ENCODE results near the gene CBFA2T2.
"Not testable (repeated sequence)": the region's sequence is repeated elsewhere in the genome, so short reads cannot be mapped to it uniquely, and the experiment has no call there.

Gene CBFA2T2

DNA sequence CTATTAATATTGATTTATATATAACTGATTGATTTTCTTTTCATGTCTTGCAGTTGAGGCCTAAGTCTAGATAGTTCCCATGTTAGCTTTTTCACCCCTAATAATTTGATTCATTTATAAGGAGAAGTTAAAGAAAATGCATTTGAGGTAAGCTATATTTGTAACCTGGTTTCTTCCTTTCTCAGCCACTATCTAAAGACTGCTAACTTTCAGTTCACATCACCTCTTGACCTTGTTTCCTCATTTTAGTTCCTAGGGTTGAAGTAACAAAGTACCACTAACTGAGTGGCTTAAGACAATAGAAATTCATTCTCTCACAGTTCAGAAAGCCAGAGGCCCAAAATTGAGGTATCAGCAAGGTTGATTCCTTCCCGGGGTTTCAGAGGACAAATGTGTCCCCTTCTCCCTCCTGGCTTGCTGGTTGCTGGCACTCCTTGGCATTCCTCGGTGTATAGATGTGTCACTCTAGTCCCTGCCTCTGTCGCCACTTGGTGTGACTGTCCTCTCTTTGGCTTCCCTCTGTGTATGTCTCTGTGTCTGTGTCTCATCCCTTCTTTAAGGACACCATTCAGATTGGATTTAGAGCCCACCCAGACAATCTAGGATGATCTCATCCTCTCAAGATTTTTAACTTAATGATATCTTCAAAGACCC lies 116.3 kb downstream of the CBFA2T2 start:
- FAIRE-seq, result no peak
- no peak for DNase-seq (ENCODE audit: insufficient read length, low spot score)

- no peak for DNase-seq (ENCODE audit: insufficient read length, low spot score)
- no peak for FAIRE-seq
Observed at GRCh38 chr20:33609504-33609903, 119.6 kb downstream of the CBFA2T2 start.

GRCh38 chr20:33611106-33611505 lies 121.2 kb downstream of the CBFA2T2 start:
- DNase-seq (ENCODE audit: insufficient read length, low spot score), result no peak
- no peak for FAIRE-seq

- FAIRE-seq, result no peak
- no peak for DNase-seq (ENCODE audit: insufficient read length, low spot score)
Observed at GRCh38 chr20:33612001-33612400, 122.1 kb downstream of the CBFA2T2 start.

DNA sequence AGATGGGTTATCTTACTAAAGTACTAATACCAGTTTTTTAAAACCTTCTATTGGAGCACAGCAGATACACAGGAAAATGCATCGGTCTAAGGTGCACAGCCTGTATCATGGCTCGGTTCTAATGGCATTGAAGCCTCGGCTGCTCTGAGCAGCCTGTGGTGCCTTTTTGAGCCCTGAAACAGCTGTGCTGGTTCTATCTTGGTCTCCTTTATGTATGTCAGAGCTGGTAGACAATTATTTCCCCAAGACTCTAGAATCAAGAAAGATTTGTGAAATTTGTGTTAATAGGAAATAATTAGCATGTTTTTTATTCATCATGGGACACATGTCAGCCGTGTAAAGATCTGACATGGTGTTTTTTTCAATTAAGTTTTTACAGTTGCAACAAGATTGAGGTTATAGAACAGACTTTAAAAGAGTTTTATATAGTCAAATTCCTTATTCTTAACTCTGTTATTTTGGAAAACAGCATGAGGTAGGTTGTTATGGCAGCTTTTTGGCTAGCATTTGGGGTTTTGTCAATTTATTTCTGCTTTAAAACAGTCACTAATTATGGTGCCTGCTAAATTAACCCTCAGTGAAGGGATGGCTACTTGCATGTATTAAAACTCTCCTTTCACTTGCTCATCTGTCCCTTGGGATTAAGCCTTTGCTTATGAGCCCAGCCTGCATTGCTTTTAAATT lies 132.0 kb downstream of the CBFA2T2 start:
- no peak for FAIRE-seq
- DNase-seq (ENCODE audit: insufficient read length, low spot score), result no peak

DNA sequence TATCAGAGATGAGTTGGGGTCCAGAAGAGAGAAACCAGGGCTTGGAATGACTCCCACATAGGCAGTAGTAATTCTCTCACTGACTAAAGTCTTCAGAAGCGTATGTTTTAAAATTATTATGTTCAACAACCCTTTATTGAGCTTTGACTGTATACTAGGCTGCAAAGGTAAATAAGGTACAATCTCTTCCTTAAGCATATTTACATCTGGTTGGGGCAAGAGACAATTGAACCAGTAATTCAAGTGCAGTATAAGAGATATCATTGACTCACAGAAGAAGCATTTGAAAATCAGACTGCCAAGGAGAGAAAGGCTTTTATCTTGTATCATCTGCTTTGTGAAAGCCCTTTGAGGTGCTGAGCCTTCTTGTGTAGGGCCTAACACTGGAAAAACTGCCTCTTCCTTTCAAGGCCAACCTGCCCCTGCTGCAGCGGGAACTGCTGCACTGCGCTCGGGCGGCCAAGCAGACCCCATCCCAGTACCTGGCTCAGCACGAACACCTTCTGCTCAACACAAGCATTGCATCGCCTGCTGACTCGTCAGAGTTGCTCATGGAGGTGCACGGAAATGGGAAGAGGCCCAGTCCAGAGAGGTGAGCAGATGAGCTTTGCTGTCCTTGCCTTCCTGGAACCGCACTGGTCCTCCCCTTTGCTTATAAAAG lies 132.9 kb downstream of the CBFA2T2 start:
- FAIRE-seq (no peak), DNase-seq (ENCODE audit: insufficient read length, low spot score) (no peak)

- FAIRE-seq, result no peak
Observed at GRCh38 chr20:33624399-33624798, 134.5 kb downstream of the CBFA2T2 start.

GRCh38 chr20:33626190-33626589 lies 136.3 kb downstream of the CBFA2T2 start:
- DNase-seq (ENCODE audit: insufficient read length, low spot score) (no peak), FAIRE-seq (no peak)

More at GRCh38 chr20:33624399-33624798, 134.5 kb downstream of the CBFA2T2 start:
- DNase-seq (ENCODE audit: insufficient read length, low spot score), result no peak

- DNase-seq (ENCODE audit: insufficient read length, low spot score) (no peak), FAIRE-seq (no peak)
Observed at GRCh38 chr20:33627577-33628216, 137.8 kb downstream of the CBFA2T2 start.

GRCh38 chr20:33629533-33629932 lies 139.6 kb downstream of the CBFA2T2 start:
- DNase-seq (ENCODE audit: insufficient read length, low spot score) (no peak), FAIRE-seq (no peak)

- DNase-seq (ENCODE audit: insufficient read length, low spot score) (no peak), FAIRE-seq (no peak)
Observed at GRCh38 chr20:33629979-33630378, 140.1 kb downstream of the CBFA2T2 start.

DNA sequence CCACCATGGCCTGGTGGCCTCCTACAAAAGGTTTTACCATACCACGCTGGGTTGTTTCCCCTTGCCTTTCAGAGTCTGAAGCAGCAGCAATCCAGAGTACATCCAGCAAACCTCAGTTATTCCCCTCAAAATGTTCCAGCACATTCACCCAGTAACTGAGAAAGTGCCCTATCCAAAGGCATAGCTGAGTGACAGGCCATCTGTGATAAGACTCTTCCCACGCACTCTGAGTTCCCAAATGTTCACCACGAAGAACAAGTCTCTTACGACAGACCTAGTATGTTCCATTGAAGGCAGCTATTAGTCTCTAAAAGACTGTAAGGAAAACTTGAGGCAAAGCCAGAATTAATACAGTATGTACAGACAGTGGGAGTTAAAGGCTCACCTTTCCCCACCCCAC lies 140.6 kb downstream of the CBFA2T2 start:
- FAIRE-seq (no peak), DNase-seq (ENCODE audit: insufficient read length, low spot score) (no peak)

- DNase-seq (ENCODE audit: insufficient read length, low spot score); FAIRE-seq: not testable (repeated sequence)
Observed at GRCh38 chr20:33631910-33632309, 142.0 kb downstream of the CBFA2T2 start.

DNA sequence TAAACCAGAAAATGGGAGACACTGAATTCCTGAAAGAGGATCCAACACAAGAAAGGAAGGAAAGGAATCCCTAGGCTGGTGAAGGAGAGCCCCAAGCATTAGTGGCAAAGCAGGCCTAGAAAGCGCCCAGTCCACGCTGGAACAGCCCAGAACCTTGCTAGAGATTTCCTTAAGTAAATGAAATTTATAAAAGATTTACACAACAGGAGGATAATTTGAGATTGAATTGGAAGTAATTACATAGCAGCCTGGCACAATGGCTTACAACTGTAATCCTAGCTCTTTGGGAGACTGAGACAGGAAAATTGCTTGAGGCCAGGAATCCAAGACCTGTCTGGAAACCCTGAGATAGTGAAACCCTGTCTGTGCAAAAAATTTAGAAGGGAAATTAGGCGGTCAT lies 145.4 kb downstream of the CBFA2T2 start:
- DNase-seq (ENCODE audit: insufficient read length, low spot score) (no peak), FAIRE-seq (no peak)

GRCh38 chr20:33636776-33637175 lies 146.9 kb downstream of the CBFA2T2 start:
- FAIRE-seq, result no peak

GRCh38 chr20:33640287-33640686 lies 150.4 kb downstream of the CBFA2T2 start:
- no peak for DNase-seq (ENCODE audit: insufficient read length, low spot score)
- FAIRE-seq, result no peak

More at GRCh38 chr20:33636776-33637175, 146.9 kb downstream of the CBFA2T2 start:
- DNase-seq (ENCODE audit: insufficient read length, low spot score), result no peak

GRCh38 chr20:33644313-33645071 lies 154.6 kb downstream of the CBFA2T2 start:
- FAIRE-seq, result no peak
- DNase-seq (ENCODE audit: insufficient read length, low spot score), result no peak

GRCh38 chr20:33645072-33645358 lies 155.1 kb downstream of the CBFA2T2 start:
- FAIRE-seq (no peak), DNase-seq (ENCODE audit: insufficient read length, low spot score) (no peak)

- no peak for DNase-seq (ENCODE audit: insufficient read length, low spot score)
- no peak for FAIRE-seq
Observed at GRCh38 chr20:33645396-33645795, 155.5 kb downstream of the CBFA2T2 start.

GRCh38 chr20:33646191-33646590 lies 156.3 kb downstream of the CBFA2T2 start:
- FAIRE-seq, result no peak
- DNase-seq (ENCODE audit: insufficient read length, low spot score), result no peak
